Measurements from ENCODE around the gene SYT7. TPM values are rescaled to one million over a fixed set of nuclear protein-coding genes. Genes with fewer than 3 reads are reported as not detected.

Gene SYT7
- total and polyA plus RNA-seq, 2 of the 8 experiments (the other 6 are each of a cell fraction or from before 2014, with no cell fraction given) = 9.6 to 10.5 TPM

DNA sequence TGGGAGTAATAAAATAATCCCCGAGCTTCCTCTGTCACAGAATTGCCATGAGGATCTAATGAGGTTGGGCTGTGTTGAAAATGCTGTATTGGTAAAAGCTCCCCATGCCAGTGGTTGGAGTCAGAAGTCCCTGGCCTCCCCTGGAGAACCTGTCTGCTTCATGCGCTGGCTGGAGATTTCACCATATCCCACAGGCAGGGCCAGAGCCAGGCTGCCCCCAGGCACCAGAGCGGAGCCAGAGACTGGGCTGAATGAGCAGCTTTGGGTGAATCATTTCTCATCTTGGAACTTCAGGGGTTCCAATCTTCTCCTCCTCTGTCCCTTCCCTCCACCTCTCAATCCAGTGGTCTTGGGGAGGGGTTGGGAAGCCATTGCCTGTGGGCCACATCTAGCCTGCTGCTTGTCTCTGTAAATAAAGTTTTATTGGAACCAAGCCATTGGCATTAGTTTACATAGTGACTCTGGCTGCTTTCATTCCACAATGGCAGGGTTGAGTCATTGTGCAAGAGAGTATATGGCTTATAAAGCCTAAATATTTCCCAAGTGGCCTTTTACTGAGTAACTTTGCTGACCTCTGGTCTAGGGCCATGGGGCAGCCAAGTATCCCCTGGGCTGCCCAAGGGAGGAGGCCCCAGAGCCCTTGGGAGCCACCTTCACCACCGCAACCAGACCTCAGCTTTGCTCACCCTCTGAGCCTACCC is 37.1 kb downstream of the SYT7 start:
- Histone ChIP-seq H3K4me3 (ENCODE audit: extremely low read depth in 1 of 4, insufficient read depth in 2 of 4, low read depth in 3 of 4, low read length in 4 of 4) (no peak overlapping the region), H2BK5ac (ENCODE audit: low read depth, low read length) (no peak overlapping the region), H2BK120ac (replicated peaks; ENCODE audit: low read depth, low read length) (no peak overlapping the region), H3K14ac (ENCODE audit: insufficient read length) (no peak overlapping the region), H3K23me2 (ENCODE audit: low read depth, low read length) (no peaks in the 10 kb centered on the region), H3K4me2 (ENCODE audit: insufficient read depth in 1 of 2, low read depth in 2 of 2, low read length in 2 of 2) (no peak overlapping the region), H3K79me1 (ENCODE audit: low read depth, low read length) (no peaks in the 10 kb centered on the region), H3K27me3 (replicated peaks in 1 of 4; ENCODE audit: control insufficient read depth in 3 of 4, extremely low read depth in 1 of 4, insufficient read depth in 3 of 4, low read length in 3 of 4) (no peaks in the 10 kb centered on the region; a peak in 1 of 7 replicates), H4K20me1 (replicated peaks in 1 of 2; ENCODE audit: control insufficient read depth in 1 of 2, insufficient read depth in 2 of 2, low read length in 2 of 2) (peaks cover 0 to 2% of the 10 kb centered on the region in 2 experiments), H4K91ac (replicated peaks; ENCODE audit: insufficient read length, low read length) (no peak overlapping the region), H2BK20ac (ENCODE audit: low read length) (no peak overlapping the region), H2AFZ (ENCODE audit: low read length) (no peak overlapping the region), H3K9me3 (ENCODE audit: insufficient read depth in 2 of 2, low read depth in 1 of 2, low read length in 1 of 2) (no peaks in the 10 kb centered on the region; a peak in 1 of 4 replicates), H3K18ac (ENCODE audit: extremely low read depth, low read length) (no peak overlapping the region), H3K4ac (replicated peaks; ENCODE audit: insufficient read length, low read depth, low read length) (no peak overlapping the region), H3K4me1 (replicated peaks in 1 of 4; ENCODE audit: control insufficient read depth in 3 of 4, insufficient read depth in 4 of 4, low read length in 3 of 4) (peaks cover 5 to 39% (median 18%) of the 10 kb centered on the region in 4 experiments), H2BK12ac (ENCODE audit: low read depth, low read length) (0 out of 2 replicates have a peak overlapping the region, but pooled peaks have one; percentile 9), H3K36me3 (ENCODE audit: control insufficient read depth in 2 of 4, insufficient read depth in 4 of 4, low read length in 3 of 4) (no peaks in the 10 kb centered on the region), H4K5ac (ENCODE audit: insufficient read length, low read depth, low read length) (no peak overlapping the region), H3K23ac (ENCODE audit: insufficient read length) (no peak overlapping the region), H3K9ac (replicated peaks in 1 of 4; ENCODE audit: extremely low read depth in 1 of 4, low read depth in 3 of 4, low read length in 3 of 4) (no peak overlapping the region), H2AK5ac (ENCODE audit: low read depth, low read length) (no peak overlapping the region), H3K56ac (replicated peaks; ENCODE audit: insufficient read length, low read depth, low read length) (no peak overlapping the region), H3K27ac (ENCODE audit: low read depth, low read length) (no peak overlapping the region), H3K79me2 (ENCODE audit: control insufficient read depth in 1 of 2, insufficient read depth in 2 of 2, low read length in 2 of 2) (no peaks in the 10 kb centered on the region), H2BK15ac (ENCODE audit: low read length) (no peak overlapping the region), H4K8ac (ENCODE audit: extremely low read depth, insufficient read depth, low read length) (no peak overlapping the region)
- DNase-seq (ENCODE audit: low read depth in 1 of 2, low spot score in 2 of 2) = no peak
- 85% methylated on average over 4 of the region's 4 CpGs; no CpG with 5 or more reads in 1 of the 2 experiments for WGBS, 2 experiments (ENCODE audit: extremely low coverage in 1 of 2, insufficient coverage in 1 of 2, insufficient read length in 1 of 2, insufficient replicate concordance in 2 of 2, low coverage in 1 of 2, low lambda C conversion rate in 2 of 2, missing lambda C conversion rate in 1 of 2)
- POLR2A ChIA-PET (ENCODE audit: partially characterized antibody) = interaction anchor here (1.4 kb wide), 1 partner anchor 94 kb away, joined by 3 read pairs; no protein-coding TSS in a partner anchor
- no peak for FAIRE-seq
- CTCF ChIA-PET (ENCODE audit: partially characterized antibody) = interaction anchor here (0.9 to 23.7 kb wide), 16 partner anchors 11 to 210 kb away, joined by 3 to 330 read pairs (median 8); no protein-coding TSS in a partner anchor
- TF ChIP-seq, protein P1, sequence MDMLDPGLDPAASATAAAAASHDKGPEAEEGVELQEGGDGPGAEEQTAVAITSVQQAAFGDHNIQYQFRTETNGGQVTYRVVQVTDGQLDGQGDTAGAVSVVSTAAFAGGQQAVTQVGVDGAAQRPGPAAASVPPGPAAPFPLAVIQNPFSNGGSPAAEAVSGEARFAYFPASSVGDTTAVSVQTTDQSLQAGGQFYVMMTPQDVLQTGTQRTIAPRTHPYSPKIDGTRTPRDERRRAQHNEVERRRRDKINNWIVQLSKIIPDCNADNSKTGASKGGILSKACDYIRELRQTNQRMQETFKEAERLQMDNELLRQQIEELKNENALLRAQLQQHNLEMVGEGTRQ (IDR thresholded peaks at IDR 0.05; ENCODE audit: low read length) = no peak
- TF ChIP-seq, protein P2, sequence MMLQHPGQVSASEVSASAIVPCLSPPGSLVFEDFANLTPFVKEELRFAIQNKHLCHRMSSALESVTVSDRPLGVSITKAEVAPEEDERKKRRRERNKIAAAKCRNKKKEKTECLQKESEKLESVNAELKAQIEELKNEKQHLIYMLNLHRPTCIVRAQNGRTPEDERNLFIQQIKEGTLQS (IDR thresholded peaks at IDR 0.05; ENCODE audit: insufficient read depth, low read depth, low read length) = no peak
- TF ChIP-seq BACH1 (IDR thresholded peaks at IDR 0.05; ENCODE audit: low read length) (no peak), YY1 (IDR thresholded peaks at IDR 0.05; ENCODE audit: low read depth, low read length) (no peak), BCL11A (IDR thresholded peaks at IDR 0.05; ENCODE audit: low read depth in 2 of 2, low read length in 2 of 2) (no peak), SUZ12 (IDR thresholded peaks at IDR 0.05; ENCODE audit: low read length) (no peak), ZNF274 (IDR thresholded peaks at IDR 0.05; ENCODE audit: borderline replicate concordance, extremely low read depth, low read length) (no peak), NRF1 (IDR thresholded peaks at IDR 0.05; ENCODE audit: low read depth, low read length) (no peak), RAD21 (IDR thresholded peaks at IDR 0.05 in 1 of 2, conservative IDR thresholded peaks at IDR 0.05 in 1 of 2; ENCODE audit: low read depth in 2 of 2, low read length in 2 of 2) (no peak), SRF (IDR thresholded peaks at IDR 0.05; ENCODE audit: low read depth, low read length) (no peak)

Data from H1 (cell line).